ENCODE measurements around the gene BMAL2. TPM values are rescaled to one million over a fixed set of nuclear protein-coding genes. Genes with fewer than 3 reads are reported as not detected.

BMAL2 gene
- total RNA-seq, 2 donors from 2014 or later, result 2.6 to 4.3 TPM

DNA sequence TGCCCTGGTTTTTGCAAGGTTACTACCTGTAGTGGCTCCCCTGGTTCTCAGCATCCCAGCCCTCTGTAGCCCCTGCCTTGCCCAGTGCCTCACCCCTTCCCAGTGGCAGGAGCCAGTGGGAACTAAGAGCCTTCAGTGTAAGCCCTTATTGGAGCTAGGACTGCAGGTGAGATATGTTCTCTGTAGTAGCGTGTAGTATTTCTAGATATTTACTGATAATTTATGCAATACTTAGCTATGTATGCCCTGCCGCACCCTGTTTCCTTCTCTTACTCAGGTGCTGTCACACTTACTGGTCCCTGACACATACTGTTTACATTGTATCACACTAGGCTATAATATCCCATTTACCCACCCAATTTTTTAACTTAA lies 3.6 kb downstream of the BMAL2 start:
- WGBS, 2 donors, result 87 to 95% methylated on average over 2 of the region's 2 CpGs
- Histone ChIP-seq H3K4me1 (peaks cover 46% of the 10 kb centered on the region), H3K36me3 (replicated peaks in 1 of 2; ENCODE audit: insufficient read depth in 1 of 2, low read depth in 2 of 2) (no peaks in the 10 kb centered on the region), H3K9me3 (no peaks in the 10 kb centered on the region), H3K27ac (no peak overlapping the region), H3K4me3 (no peak overlapping the region), H3K27me3 (peaks cover 0 to 3% of the 10 kb centered on the region in 2 donors)
- TF ChIP-seq POLR2A (IDR thresholded peaks at IDR 0.05), result no peak
- TF ChIP-seq, protein P1, sequence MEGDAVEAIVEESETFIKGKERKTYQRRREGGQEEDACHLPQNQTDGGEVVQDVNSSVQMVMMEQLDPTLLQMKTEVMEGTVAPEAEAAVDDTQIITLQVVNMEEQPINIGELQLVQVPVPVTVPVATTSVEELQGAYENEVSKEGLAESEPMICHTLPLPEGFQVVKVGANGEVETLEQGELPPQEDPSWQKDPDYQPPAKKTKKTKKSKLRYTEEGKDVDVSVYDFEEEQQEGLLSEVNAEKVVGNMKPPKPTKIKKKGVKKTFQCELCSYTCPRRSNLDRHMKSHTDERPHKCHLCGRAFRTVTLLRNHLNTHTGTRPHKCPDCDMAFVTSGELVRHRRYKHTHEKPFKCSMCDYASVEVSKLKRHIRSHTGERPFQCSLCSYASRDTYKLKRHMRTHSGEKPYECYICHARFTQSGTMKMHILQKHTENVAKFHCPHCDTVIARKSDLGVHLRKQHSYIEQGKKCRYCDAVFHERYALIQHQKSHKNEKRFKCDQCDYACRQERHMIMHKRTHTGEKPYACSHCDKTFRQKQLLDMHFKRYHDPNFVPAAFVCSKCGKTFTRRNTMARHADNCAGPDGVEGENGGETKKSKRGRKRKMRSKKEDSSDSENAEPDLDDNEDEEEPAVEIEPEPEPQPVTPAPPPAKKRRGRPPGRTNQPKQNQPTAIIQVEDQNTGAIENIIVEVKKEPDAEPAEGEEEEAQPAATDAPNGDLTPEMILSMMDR (IDR thresholded peaks at IDR 0.05), result no peak
- intact Hi-C loops (cut with DNase I), result loop anchor here (5.0 kb wide), 1 partner anchor 46 kb away; no protein-coding TSS in a partner anchor
- ATAC-seq (no peak), DNase-seq (no peak)

DNA sequence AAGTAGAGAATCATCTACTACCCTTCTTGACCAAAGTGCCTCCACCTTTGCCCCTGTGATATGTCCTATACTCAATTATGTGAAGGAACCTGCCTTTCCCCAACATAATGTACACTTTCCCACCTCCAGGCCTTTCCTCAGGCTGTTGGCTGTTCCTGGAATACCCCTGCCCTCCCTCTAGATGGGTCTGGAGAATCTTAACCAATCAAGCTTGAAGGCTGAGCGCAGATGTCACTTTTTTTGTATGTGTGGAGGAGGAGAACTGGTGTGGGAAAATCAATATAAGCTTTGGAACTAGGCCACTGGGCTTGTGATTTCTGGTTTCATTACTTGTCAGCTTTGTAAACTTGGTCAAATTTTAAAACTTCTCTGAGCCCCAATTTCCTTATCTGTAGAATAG lies 4.7 kb downstream of the BMAL2 start:
- peaks cover 0 to 2% of the 10 kb centered on the region in 2 donors for H3K27me3 ChIP-seq
- intact Hi-C loops (cut with DNase I), result loop anchor here (5.0 kb wide), 1 partner anchor 45 kb away; no protein-coding TSS in a partner anchor
- H3K27ac ChIP-seq, result peak overlapping the region in 1 of 4 donors; percentile 14
- ATAC-seq (peak; percentile 37), DNase-seq (peak in 1 of 4 donors; percentile 20)
- no peaks in the 10 kb centered on the region for H3K36me3 ChIP-seq (replicated peaks in 1 of 2; ENCODE audit: insufficient read depth in 1 of 2, low read depth in 2 of 2)
- peaks cover 39% of the 10 kb centered on the region for H3K4me1 ChIP-seq
- no peak for TF ChIP-seq POLR2A (IDR thresholded peaks at IDR 0.05)
- TF ChIP-seq, protein P1 (IDR thresholded peaks at IDR 0.05), result no peak
- WGBS, 2 donors, result 26 to 32% methylated on average over 1 of the region's 1 CpG
- no peaks in the 10 kb centered on the region for H3K9me3 ChIP-seq
- H3K4me3 ChIP-seq, result no peak overlapping the region

DNA sequence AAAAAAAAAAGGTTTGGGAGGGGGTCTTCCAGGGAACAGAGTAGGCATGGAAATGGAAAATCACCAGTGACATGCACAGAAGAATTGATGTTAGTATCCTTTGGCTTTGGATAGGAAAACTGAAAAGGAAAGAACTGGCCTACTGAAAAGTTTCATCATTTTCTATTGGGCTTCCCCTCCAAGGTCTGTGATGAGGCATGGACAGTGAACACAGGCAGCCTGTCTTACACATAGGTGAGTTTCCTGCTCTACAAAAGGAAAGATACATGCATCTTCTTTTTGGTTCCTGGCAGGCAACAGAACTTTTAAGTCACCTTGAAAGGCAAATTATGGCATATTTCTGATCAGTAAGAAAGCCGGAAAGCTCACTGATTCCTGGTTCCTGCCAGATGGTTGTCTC lies 5.8 kb downstream of the BMAL2 start:
- no peak overlapping the region for H3K27ac ChIP-seq
- ATAC-seq (no peak), DNase-seq (no peak)
- H3K4me3 ChIP-seq, result no peak overlapping the region
- intact Hi-C loops (cut with DNase I), result loop anchor here (5.0 kb wide), 1 partner anchor 44 kb away; no protein-coding TSS in a partner anchor
- H3K27me3 ChIP-seq, result no peaks in the 10 kb centered on the region
- no peaks in the 10 kb centered on the region for H3K9me3 ChIP-seq
- TF ChIP-seq, protein P1 (IDR thresholded peaks at IDR 0.05), result no peak
- TF ChIP-seq POLR2A (IDR thresholded peaks at IDR 0.05), result no peak
- H3K36me3 ChIP-seq (replicated peaks in 1 of 2; ENCODE audit: insufficient read depth in 1 of 2, low read depth in 2 of 2), result no peaks in the 10 kb centered on the region
- peaks cover 32% of the 10 kb centered on the region for H3K4me1 ChIP-seq
- WGBS, 2 donors, result 97 to 100% methylated on average over 1 of the region's 1 CpG

DNA sequence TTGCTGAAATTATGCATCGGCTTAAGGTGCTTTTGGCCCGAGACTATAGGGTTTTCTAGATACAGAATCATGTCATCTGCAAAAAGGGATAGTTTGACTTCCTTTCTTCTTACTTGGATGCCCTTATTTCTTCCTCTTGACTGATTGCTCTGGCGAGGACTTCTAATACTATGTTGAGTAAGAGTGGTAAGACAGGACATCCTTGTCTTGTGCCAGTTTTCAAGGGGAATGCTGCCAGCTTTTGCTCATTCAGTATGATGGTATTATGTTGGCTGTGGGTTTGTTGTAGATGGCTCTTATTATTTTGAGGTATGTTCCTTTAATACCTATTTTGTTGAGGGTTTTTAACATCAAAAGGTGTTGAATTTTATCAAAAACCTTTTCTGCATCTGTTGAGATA lies 8.3 kb downstream of the BMAL2 start:
- Histone ChIP-seq H3K27me3 (no peaks in the 10 kb centered on the region), H3K36me3 (replicated peaks in 1 of 2; ENCODE audit: insufficient read depth in 1 of 2, low read depth in 2 of 2) (no peaks in the 10 kb centered on the region), H3K4me1 (peaks cover 11% of the 10 kb centered on the region), H3K27ac (no peak overlapping the region), H3K4me3 (no peak overlapping the region), H3K9me3 (no peaks in the 10 kb centered on the region)
- intact Hi-C loops (cut with DNase I), result no loop called here
- no peak for DNase-seq
- ATAC-seq, result no peak
- TF ChIP-seq POLR2A (IDR thresholded peaks at IDR 0.05), result no peak
- TF ChIP-seq, protein P1 (IDR thresholded peaks at IDR 0.05), result no peak
- WGBS, 2 donors, result 88 to 97% methylated on average over 3 of the region's 3 CpGs

DNA sequence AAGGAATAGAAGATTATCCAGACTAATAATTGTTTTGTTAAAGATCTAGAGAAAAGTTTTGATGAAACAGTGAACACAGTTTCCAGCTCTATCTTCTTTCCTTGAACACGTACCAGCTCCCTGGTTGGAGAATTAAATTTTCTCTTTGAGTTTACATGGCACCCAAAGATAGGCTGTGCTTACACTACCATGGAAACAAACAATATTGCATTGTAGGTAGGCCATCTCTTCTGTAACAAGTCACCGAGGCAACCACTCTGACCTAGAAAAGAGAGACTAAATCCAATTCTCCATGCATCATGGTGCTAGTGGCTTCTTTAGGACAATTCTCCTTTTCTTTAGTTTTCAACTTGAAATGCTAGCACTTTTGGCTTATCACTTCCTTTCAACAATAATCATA lies 9.9 kb downstream of the BMAL2 start:
- WGBS, 2 donors, result 89 to 91% methylated on average over 2 of the region's 2 CpGs
- Histone ChIP-seq H3K36me3 (replicated peaks in 1 of 2; ENCODE audit: insufficient read depth in 1 of 2, low read depth in 2 of 2) (no peaks in the 10 kb centered on the region), H3K27me3 (no peaks in the 10 kb centered on the region), H3K4me3 (no peak overlapping the region), H3K9me3 (no peaks in the 10 kb centered on the region), H3K27ac (no peak overlapping the region), H3K4me1 (peaks cover 5% of the 10 kb centered on the region)
- DNase-seq (no peak), ATAC-seq (no peak)
- intact Hi-C loops (cut with DNase I), result no loop called here
- TF ChIP-seq, protein P1 (IDR thresholded peaks at IDR 0.05), result no peak
- TF ChIP-seq POLR2A (IDR thresholded peaks at IDR 0.05), result no peak

All from body of pancreas (tissue), 4 donors.